ENCODE measurements around the gene PEX14.
A peak's percentile ranks its signal among the peaks of the same experiment; 100 is the strongest.
"Not testable (repeated sequence)": the region's sequence is repeated elsewhere in the genome, so short reads cannot be mapped to it uniquely, and the experiment has no call there.

The PEX14 gene

GRCh38 chr1:10440305-10440704 is 34.4 kb upstream of the PEX14 start:
- DNase-seq = no peak
- TF ChIP-seq POLR2A (IDR thresholded peaks at IDR 0.05; ENCODE audit: low read length) = no peak

- TF ChIP-seq POLR2A (IDR thresholded peaks at IDR 0.05; ENCODE audit: low read length) (no peak), GATA1 (IDR thresholded peaks at IDR 0.05; ENCODE audit: low read depth, low read length) (no peak)
- DNase-seq = no peak
Observed at GRCh38 chr1:10440794-10441193, 34.0 kb upstream of the PEX14 start.

- no peak for DNase-seq
- TF ChIP-seq POLR2A (IDR thresholded peaks at IDR 0.05; ENCODE audit: low read length) = no peak
Observed at GRCh38 chr1:10444248-10444647, 30.5 kb upstream of the PEX14 start.

- no peak for DNase-seq
- TF ChIP-seq POLR2A (IDR thresholded peaks at IDR 0.05; ENCODE audit: low read length) (no peak), GATA1 (IDR thresholded peaks at IDR 0.05; ENCODE audit: low read depth, low read length) (no peak)
Observed at GRCh38 chr1:10444795-10445397, 29.9 kb upstream of the PEX14 start.

- DNase-seq = no peak
- no peak for TF ChIP-seq GATA1 (IDR thresholded peaks at IDR 0.05; ENCODE audit: low read depth, low read length)
- no peak for TF ChIP-seq POLR2A (IDR thresholded peaks at IDR 0.05; ENCODE audit: low read length)
Observed at GRCh38 chr1:10446790-10447422, 27.8 kb upstream of the PEX14 start.

GRCh38 chr1:10449751-10450150 is 25.0 kb upstream of the PEX14 start, which contains the start of gene CORT:
Gene CORT, plus strand, starts transcription at chr1:10450031. Its CDS starts 193 bp downstream, at chr1:10450224.
- no peak for TF ChIP-seq POLR2A (IDR thresholded peaks at IDR 0.05; ENCODE audit: low read length)
- TF ChIP-seq GATA1 (IDR thresholded peaks at IDR 0.05; ENCODE audit: low read depth, low read length) = no peak

GRCh38 chr1:10450156-10450814 is 24.5 kb upstream of the PEX14 start:
- TF ChIP-seq POLR2A (IDR thresholded peaks at IDR 0.05; ENCODE audit: low read length) (no peak), GATA1 (IDR thresholded peaks at IDR 0.05; ENCODE audit: low read depth, low read length) (no peak)
- no peak for DNase-seq

More at GRCh38 chr1:10449751-10450150, 25.0 kb upstream of the PEX14 start, which contains the start of gene CORT:
- no peak for DNase-seq

GRCh38 chr1:10450836-10451235 is 23.9 kb upstream of the PEX14 start:
- TF ChIP-seq GATA1 (IDR thresholded peaks at IDR 0.05; ENCODE audit: low read depth, low read length) (no peak), POLR2A (IDR thresholded peaks at IDR 0.05; ENCODE audit: low read length) (no peak)
- DNase-seq = no peak

- no peak for DNase-seq
- TF ChIP-seq GATA1 (IDR thresholded peaks at IDR 0.05; ENCODE audit: low read depth, low read length) = no peak
- no peak for TF ChIP-seq POLR2A (IDR thresholded peaks at IDR 0.05; ENCODE audit: low read length)
Observed at GRCh38 chr1:10451287-10451686, 23.5 kb upstream of the PEX14 start.

GRCh38 chr1:10456048-10456447 is 18.7 kb upstream of the PEX14 start:
- no peak for TF ChIP-seq GATA1 (IDR thresholded peaks at IDR 0.05; ENCODE audit: low read depth, low read length)
- TF ChIP-seq POLR2A (IDR thresholded peaks at IDR 0.05; ENCODE audit: low read length) = no peak
- peak in 1 of 2 experiments; percentile 36 for DNase-seq

GRCh38 chr1:10456661-10457060 is 18.1 kb upstream of the PEX14 start:
- DNase-seq = no peak
- no peak for TF ChIP-seq GATA1 (IDR thresholded peaks at IDR 0.05; ENCODE audit: low read depth, low read length)
- no peak for TF ChIP-seq POLR2A (IDR thresholded peaks at IDR 0.05; ENCODE audit: low read length)

- DNase-seq = not testable (repeated sequence)
Observed at GRCh38 chr1:10457462-10457861, 17.3 kb upstream of the PEX14 start.

GRCh38 chr1:10457875-10458274 is 16.9 kb upstream of the PEX14 start:
- DNase-seq = no peak
- TF ChIP-seq POLR2A (IDR thresholded peaks at IDR 0.05; ENCODE audit: low read length) = no peak
- TF ChIP-seq GATA1 (IDR thresholded peaks at IDR 0.05; ENCODE audit: low read depth, low read length) = no peak

- peak; percentile 87 to 91 for DNase-seq
- TF ChIP-seq POLR2A (IDR thresholded peaks at IDR 0.05; ENCODE audit: low read length) = no peak
- TF ChIP-seq GATA1 (IDR thresholded peaks at IDR 0.05; ENCODE audit: low read depth, low read length) = no peak
Observed at GRCh38 chr1:10459184-10459583, 15.6 kb upstream of the PEX14 start.

GRCh38 chr1:10467078-10467477 is 7.7 kb upstream of the PEX14 start:
- no peak for TF ChIP-seq POLR2A (IDR thresholded peaks at IDR 0.05; ENCODE audit: low read length)
- TF ChIP-seq GATA1 (IDR thresholded peaks at IDR 0.05; ENCODE audit: low read depth, low read length) = no peak
- DNase-seq = no peak

Measured in erythroblast (primary cell).